Mesothelial cell of epicardium (in vitro differentiated cells): ENCODE measurements around the gene DDX47. TPM values are rescaled to one million over a fixed set of nuclear protein-coding genes. Genes with fewer than 3 reads are reported as not detected.
A peak's percentile ranks its signal among the peaks of the same experiment; 100 is the strongest.
"Not testable (repeated sequence)": the region's sequence is repeated elsewhere in the genome, so short reads cannot be mapped to it uniquely, and the experiment has no call there.

Experiments
- DNase-seq, 2 experiments: peaks; one replicate each; pipeline ENCODE4 v3.0.0; 2021; ENCODE audit warnings: low spot score in 2 of 2; ENCODE audit not compliant: unreplicated experiment in 2 of 2
- H3K27ac Mint-ChIP-seq: 2 replicates; pipeline ENCODE4 v1.8.0; 2021; ENCODE audit warnings: mixed read lengths
- H3K27me3 Mint-ChIP-seq: 2 replicates; pipeline ENCODE4 v1.8.0; 2021; ENCODE audit warnings: low read depth, mixed read lengths
- H3K36me3 Mint-ChIP-seq: 2 replicates; pipeline ENCODE4 v1.8.0; 2021; ENCODE audit warnings: mixed read lengths
- H3K4me1 Mint-ChIP-seq: 2 replicates; pipeline ENCODE4 v1.8.0; 2021; ENCODE audit warnings: mixed read lengths
- H3K4me3 Mint-ChIP-seq: 2 replicates; pipeline ENCODE4 v1.8.0; 2021; ENCODE audit warnings: mild to moderate bottlenecking, moderate library complexity, mixed read lengths
- H3K9me3 Mint-ChIP-seq: 2 replicates; pipeline ENCODE4 v1.8.0; 2021; ENCODE audit warnings: mixed read lengths
- total RNA-seq: library from RNA; stranded (reverse); gene quantifications from 3 replicates; pipeline ENCODE4 v1.2.1, GENCODE V29; 2021
- TF ChIP-seq, protein P1 (sequence below): fragments of 200-600 bp; sonication (generic); IDR thresholded peaks from one replicate; pipeline ENCODE4 v1.5.0; 2021; ENCODE audit warnings: antibody characterized with exemption; ENCODE audit not compliant: unreplicated experiment

DDX47 gene
- total RNA-seq, 1 donor from 2014 or later = 70.8 TPM

DNA sequence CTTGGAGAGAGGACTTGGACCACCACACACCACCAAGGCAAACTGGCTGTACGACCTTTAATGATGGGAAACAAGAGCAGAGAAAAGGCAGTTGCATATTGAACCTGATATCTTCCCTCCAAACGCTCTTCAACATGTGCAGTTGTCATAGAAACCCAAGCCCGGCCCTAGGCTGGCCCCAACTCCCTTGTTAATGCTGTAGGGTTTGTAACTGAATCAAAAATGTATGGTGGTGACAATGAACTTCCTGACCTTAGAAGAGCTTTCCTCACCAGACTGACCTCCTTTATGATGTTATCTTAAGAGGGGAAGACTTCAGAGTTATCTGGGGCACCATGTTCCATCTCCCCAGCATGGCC lies 15.4 kb upstream of the DDX47 start:
- Mint-ChIP-seq H3K36me3 (no peaks in the 10 kb centered on the region), H3K27me3 (no peaks in the 10 kb centered on the region), H3K4me3 (no peak overlapping the region), H3K9me3 (no peaks in the 10 kb centered on the region), H3K4me1 (peaks cover 11% of the 10 kb centered on the region), H3K27ac (no peak overlapping the region)
- TF ChIP-seq, protein P1, sequence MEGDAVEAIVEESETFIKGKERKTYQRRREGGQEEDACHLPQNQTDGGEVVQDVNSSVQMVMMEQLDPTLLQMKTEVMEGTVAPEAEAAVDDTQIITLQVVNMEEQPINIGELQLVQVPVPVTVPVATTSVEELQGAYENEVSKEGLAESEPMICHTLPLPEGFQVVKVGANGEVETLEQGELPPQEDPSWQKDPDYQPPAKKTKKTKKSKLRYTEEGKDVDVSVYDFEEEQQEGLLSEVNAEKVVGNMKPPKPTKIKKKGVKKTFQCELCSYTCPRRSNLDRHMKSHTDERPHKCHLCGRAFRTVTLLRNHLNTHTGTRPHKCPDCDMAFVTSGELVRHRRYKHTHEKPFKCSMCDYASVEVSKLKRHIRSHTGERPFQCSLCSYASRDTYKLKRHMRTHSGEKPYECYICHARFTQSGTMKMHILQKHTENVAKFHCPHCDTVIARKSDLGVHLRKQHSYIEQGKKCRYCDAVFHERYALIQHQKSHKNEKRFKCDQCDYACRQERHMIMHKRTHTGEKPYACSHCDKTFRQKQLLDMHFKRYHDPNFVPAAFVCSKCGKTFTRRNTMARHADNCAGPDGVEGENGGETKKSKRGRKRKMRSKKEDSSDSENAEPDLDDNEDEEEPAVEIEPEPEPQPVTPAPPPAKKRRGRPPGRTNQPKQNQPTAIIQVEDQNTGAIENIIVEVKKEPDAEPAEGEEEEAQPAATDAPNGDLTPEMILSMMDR = no peak
- no peak for DNase-seq

DNA sequence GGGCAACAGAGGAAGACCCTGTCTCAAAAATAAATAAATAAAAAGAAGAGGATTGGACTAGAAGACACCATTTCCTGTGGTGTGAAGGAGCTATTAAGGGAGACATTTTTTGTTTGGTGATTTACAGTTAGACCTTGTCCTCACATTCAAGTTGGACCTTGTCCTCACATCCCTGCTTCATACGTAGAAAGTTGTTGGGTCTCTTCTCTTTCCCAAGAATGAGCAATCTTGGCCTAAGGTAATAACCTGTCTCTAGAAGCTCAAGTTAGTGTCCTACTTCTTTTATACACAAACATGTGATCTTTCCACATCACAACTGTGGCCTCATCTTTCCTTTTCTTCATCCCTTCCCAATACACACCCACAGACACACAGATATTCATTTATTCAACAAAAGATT lies 14.7 kb upstream of the DDX47 start:
- Mint-ChIP-seq H3K27me3 (no peaks in the 10 kb centered on the region), H3K36me3 (no peaks in the 10 kb centered on the region), H3K27ac (no peak overlapping the region), H3K9me3 (no peaks in the 10 kb centered on the region), H3K4me1 (peaks cover 14% of the 10 kb centered on the region), H3K4me3 (no peak overlapping the region)
- DNase-seq = no peak
- TF ChIP-seq, protein P1 = no peak

DNA sequence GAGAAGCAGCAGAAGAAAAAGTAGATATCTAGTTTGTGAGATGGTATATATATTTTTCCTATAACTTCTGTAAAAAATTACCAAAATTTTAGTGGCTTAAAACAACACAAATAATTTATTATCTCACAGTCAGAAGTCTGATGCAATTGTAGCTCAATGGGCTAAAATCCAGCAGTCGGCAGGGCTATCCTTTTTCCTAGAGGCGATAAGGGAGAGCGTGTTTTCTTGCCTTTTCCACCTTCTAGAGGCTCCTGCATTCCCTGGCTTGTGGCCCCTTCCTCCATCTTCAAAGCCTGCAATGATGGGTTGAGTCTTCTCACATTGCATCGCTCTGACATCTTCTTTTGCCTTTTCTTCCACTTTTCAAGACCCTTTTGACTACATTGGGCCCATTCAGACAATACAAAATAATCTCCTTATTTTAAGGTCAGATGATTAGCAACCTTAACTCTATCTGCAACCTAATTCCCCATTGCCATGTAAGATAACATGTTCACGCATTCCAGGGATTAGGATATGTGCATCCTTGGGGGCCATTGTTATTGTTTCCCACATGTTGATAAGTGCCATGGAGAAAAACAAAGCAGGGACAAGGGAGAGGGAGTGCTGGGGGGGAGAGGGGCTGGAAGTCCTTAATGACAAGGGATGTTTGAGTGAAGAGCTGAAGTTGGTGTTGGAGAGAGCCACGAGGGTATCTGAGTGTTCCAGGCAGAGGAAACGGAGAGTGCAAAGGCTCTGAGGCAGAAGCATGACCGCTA lies 13.8 kb upstream of the DDX47 start:
- Mint-ChIP-seq H3K4me3 (no peak overlapping the region), H3K4me1 (peaks cover 16% of the 10 kb centered on the region), H3K27me3 (no peaks in the 10 kb centered on the region), H3K27ac (no peak overlapping the region), H3K36me3 (no peaks in the 10 kb centered on the region), H3K9me3 (no peaks in the 10 kb centered on the region)
- no peak for DNase-seq
- TF ChIP-seq, protein P1 = no peak

DNA sequence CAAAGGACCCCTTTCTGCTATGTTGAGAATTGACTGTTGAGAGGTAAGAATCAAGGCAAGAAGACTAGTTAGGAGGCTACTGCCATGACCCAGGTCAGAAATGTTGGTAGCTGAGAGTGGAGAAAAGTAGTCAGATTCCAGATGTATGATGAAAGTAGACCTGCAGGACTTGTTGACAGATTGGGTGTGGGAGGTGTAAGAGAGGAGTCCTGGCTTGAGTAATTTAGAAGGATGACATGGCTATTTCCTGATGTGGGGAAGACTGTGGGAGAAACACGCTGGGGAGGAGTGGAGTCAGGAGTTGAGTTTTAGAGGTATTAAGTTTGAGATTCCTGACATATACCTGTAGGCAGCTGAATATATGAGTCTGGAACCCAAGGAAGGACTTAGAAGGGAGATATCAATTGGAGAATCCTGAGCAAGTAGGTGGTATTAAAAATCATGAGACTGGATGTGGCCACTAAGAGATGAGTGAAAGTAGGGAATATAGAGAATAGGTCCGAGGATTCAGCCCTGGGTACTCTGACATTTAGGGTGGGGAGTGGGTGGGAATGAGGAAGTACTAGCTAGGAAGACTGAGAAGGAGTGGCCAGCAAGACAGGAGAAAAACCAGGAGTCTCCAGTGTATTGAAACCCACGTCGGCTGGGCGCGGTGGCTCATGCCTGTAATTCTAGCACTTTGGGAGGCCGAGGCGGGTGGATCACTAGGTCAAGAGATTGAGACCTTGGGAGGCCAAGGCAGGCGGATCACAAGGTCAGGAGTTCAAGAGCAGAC lies 12.6 kb upstream of the DDX47 start:
- Mint-ChIP-seq H3K9me3 (no peaks in the 10 kb centered on the region), H3K4me3 (no peak overlapping the region), H3K27ac (peak overlapping the region; percentile 57), H3K36me3 (no peaks in the 10 kb centered on the region), H3K27me3 (no peaks in the 10 kb centered on the region), H3K4me1 (peaks cover 11% of the 10 kb centered on the region)
- no peak for DNase-seq
- TF ChIP-seq, protein P1 = no peak

DNA sequence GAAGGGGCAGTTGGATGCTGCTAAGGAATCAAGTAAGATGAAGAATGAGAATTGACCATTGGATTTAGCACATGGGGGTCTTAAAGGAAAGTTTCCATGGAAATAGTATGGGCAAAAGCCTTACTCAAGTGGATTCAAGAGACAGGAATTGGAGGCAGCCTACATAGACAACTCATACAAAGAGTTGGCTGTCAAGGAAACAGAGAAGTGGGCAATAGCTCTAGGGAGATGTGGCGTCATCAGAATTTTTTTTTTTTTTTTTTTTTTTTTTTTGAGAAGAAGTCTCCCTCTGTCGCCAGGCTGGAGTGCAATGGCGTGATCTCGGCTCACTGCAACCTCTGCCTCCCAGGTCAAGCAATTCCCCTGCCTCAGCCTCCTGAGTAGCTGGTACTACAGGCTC lies 11.5 kb upstream of the DDX47 start:
- not testable (repeated sequence) for H3K36me3 Mint-ChIP-seq, H3K27ac Mint-ChIP-seq, DNase-seq, H3K27me3 Mint-ChIP-seq, H3K9me3 Mint-ChIP-seq, H3K4me3 Mint-ChIP-seq
- H3K4me1 Mint-ChIP-seq = peaks cover 11% of the 10 kb centered on the region

DNA sequence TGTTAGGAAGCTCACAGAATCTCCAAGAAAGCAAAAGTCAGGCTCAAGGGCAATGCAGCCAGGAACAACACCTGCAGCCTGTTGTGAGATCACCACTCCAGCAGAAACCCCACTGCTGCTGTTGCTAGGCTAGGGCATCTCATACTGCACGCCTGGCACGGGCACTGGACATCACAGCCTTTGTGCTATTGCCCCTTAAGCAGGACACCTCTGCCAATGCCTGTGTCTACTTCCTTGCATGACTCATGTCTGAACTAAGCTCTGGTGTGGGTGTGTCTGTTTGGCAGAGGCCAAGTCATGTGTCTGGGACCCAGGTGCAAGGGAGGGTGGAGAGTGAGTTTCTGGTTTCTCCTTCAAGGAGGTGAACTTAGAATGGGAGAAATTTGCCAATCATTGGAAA lies 10.0 kb upstream of the DDX47 start:
- TF ChIP-seq, protein P1 = no peak
- DNase-seq = no peak
- Mint-ChIP-seq H3K4me3 (no peak overlapping the region), H3K9me3 (no peaks in the 10 kb centered on the region), H3K36me3 (no peaks in the 10 kb centered on the region), H3K4me1 (peaks cover 11% of the 10 kb centered on the region), H3K27ac (no peak overlapping the region), H3K27me3 (no peaks in the 10 kb centered on the region)
